Raji (cell line): ENCODE data around the gene NPHP4.

Source experiments
- POLR2A ChIP-seq: IDR thresholded peaks from 2 replicates; pipeline ENCODE4 v1.6.1; 2011; ENCODE audit warnings: low read depth, low read length, control low read depth; ENCODE audit not compliant: insufficient read depth

Gene NPHP4

GRCh38 chr1:5827516-5827915 lies 164.7 kb downstream of the NPHP4 start:
- no peak for TF ChIP-seq POLR2A

GRCh38 chr1:5826601-5827000 lies 165.6 kb downstream of the NPHP4 start:
- TF ChIP-seq POLR2A = no peak

GRCh38 chr1:5822726-5823125 lies 169.5 kb downstream of the NPHP4 start:
- TF ChIP-seq POLR2A = no peak

GRCh38 chr1:5822266-5822665 lies 170.0 kb downstream of the NPHP4 start:
- no peak for TF ChIP-seq POLR2A

GRCh38 chr1:5821540-5822176 lies 170.6 kb downstream of the NPHP4 start:
- TF ChIP-seq POLR2A = no peak

- TF ChIP-seq POLR2A = no peak
These were observed 172.2 kb downstream of the NPHP4 start for GRCh38 chr1:5820026-5820421.

GRCh38 chr1:5819391-5820025 lies 172.7 kb downstream of the NPHP4 start:
- TF ChIP-seq POLR2A = no peak

- no peak for TF ChIP-seq POLR2A
These were observed 173.5 kb downstream of the NPHP4 start for GRCh38 chr1:5818755-5819154.

- no peak for TF ChIP-seq POLR2A
These were observed 176.5 kb downstream of the NPHP4 start for GRCh38 chr1:5815716-5816115.

GRCh38 chr1:5815211-5815610 lies 177.0 kb downstream of the NPHP4 start:
- no peak for TF ChIP-seq POLR2A

GRCh38 chr1:5814046-5814619 lies 178.1 kb downstream of the NPHP4 start:
- TF ChIP-seq POLR2A = no peak

- no peak for TF ChIP-seq POLR2A
These were observed 178.7 kb downstream of the NPHP4 start for GRCh38 chr1:5813480-5813879.
